BLaER1 (cell line): ENCODE data around the gene STN1.

Source experiments
- H3K27ac ChIP-seq: shearing (Covaris generic); formaldehyde crosslinking; 2 replicates; pipeline ENCODE4 v1.8.1; 2022
- H3K27me3 ChIP-seq: shearing (Covaris generic); formaldehyde crosslinking; 2 replicates; pipeline ENCODE4 v1.8.1; 2022
- H3K36me3 ChIP-seq: shearing (Covaris generic); formaldehyde crosslinking; 2 replicates; pipeline ENCODE4 v1.8.1; 2022
- H3K4me1 ChIP-seq: shearing (Covaris generic); formaldehyde crosslinking; 2 replicates; pipeline ENCODE4 v1.8.1; 2022
- H3K4me2 ChIP-seq: shearing (Covaris generic); formaldehyde crosslinking; 2 replicates; pipeline ENCODE4 v1.8.1; 2022
- H3K4me3 ChIP-seq: shearing (Covaris generic); formaldehyde crosslinking; 2 replicates; pipeline ENCODE4 v1.8.1; 2022
- H3K9ac ChIP-seq: shearing (Covaris generic); formaldehyde crosslinking; 2 replicates; pipeline ENCODE4 v1.8.1; 2022
- H3K9me3 ChIP-seq: shearing (Covaris generic); formaldehyde crosslinking; 2 replicates; pipeline ENCODE4 v1.8.1; 2022
- H4K20me1 ChIP-seq: shearing (Covaris generic); formaldehyde crosslinking; 2 replicates; pipeline ENCODE4 v1.8.1; 2022
- Cebpa-rat ChIP-seq: shearing (Covaris generic); IDR thresholded peaks from 2 replicates; pipeline ENCODE4 v1.8.1; 2022

The STN1 gene

GRCh38 chr10:103841519-103841918, 76.5 kb downstream of the STN1 start:
- Histone ChIP-seq H3K4me1 (peaks cover 98% of the 10 kb centered on the region), H3K4me2 (peak overlapping the region; percentile 99), H3K27me3 (no peaks in the 10 kb centered on the region), H3K27ac (peak overlapping the region; percentile 69), H4K20me1 (peaks cover 72% of the 10 kb centered on the region), H3K9ac (no peak overlapping the region), H3K36me3 (peaks cover 7% of the 10 kb centered on the region; the same call in 1 of the 2 replicates), H3K4me3 (no peak overlapping the region), H3K9me3 (no peaks in the 10 kb centered on the region)
- no peak for TF ChIP-seq Cebpa-rat

- H3K27ac ChIP-seq, result peak overlapping the region; percentile 69
- H3K9me3 ChIP-seq, result no peaks in the 10 kb centered on the region
- H3K27me3 ChIP-seq, result no peaks in the 10 kb centered on the region
- peaks cover 64% of the 10 kb centered on the region for H4K20me1 ChIP-seq
- H3K4me2 ChIP-seq, result peak overlapping the region; percentile 99
- H3K9ac ChIP-seq, result peak overlapping the region; percentile 61; the same call in 1 of the 2 replicates
- H3K4me1 ChIP-seq, result peaks cover 98% of the 10 kb centered on the region
- TF ChIP-seq Cebpa-rat, result no peak
- peak overlapping the region; percentile 17; the same call in 1 of the 2 replicates for H3K4me3 ChIP-seq
- peaks cover 7% of the 10 kb centered on the region; the same call in 1 of the 2 replicates for H3K36me3 ChIP-seq
Measured at GRCh38 chr10:103840740-103841070, 77.3 kb downstream of the STN1 start.

GRCh38 chr10:103839872-103840739, 77.9 kb downstream of the STN1 start:
- Histone ChIP-seq H3K27ac (peak overlapping the region; percentile 69), H3K4me1 (peaks cover 98% of the 10 kb centered on the region), H3K4me2 (peak overlapping the region; percentile 99), H3K9me3 (no peaks in the 10 kb centered on the region), H3K36me3 (peaks cover 7% of the 10 kb centered on the region; the same call in 1 of the 2 replicates), H3K27me3 (no peaks in the 10 kb centered on the region), H4K20me1 (peaks cover 59% of the 10 kb centered on the region), H3K9ac (peak overlapping the region; percentile 61), H3K4me3 (peak overlapping the region; percentile 17; the same call in 1 of the 2 replicates)
- no peak for TF ChIP-seq Cebpa-rat

GRCh38 chr10:103839519-103839871, 78.5 kb downstream of the STN1 start:
- H3K27ac ChIP-seq, result peak overlapping the region; percentile 85
- peak overlapping the region; percentile 99 for H3K4me2 ChIP-seq
- H3K27me3 ChIP-seq, result no peaks in the 10 kb centered on the region
- H3K9ac ChIP-seq, result peak overlapping the region; percentile 61
- H3K36me3 ChIP-seq, result peaks cover 7% of the 10 kb centered on the region; the same call in 1 of the 2 replicates
- H4K20me1 ChIP-seq, result peaks cover 53% of the 10 kb centered on the region
- no peak for TF ChIP-seq Cebpa-rat
- no peaks in the 10 kb centered on the region for H3K9me3 ChIP-seq
- peaks cover 98% of the 10 kb centered on the region for H3K4me1 ChIP-seq
- H3K4me3 ChIP-seq, result no peak overlapping the region

GRCh38 chr10:103838862-103839518, 79.0 kb downstream of the STN1 start:
- no peaks in the 10 kb centered on the region for H3K27me3 ChIP-seq
- no peak overlapping the region for H3K4me3 ChIP-seq
- H3K9ac ChIP-seq, result peak overlapping the region; percentile 20
- H3K9me3 ChIP-seq, result no peaks in the 10 kb centered on the region
- no peak for TF ChIP-seq Cebpa-rat
- H3K36me3 ChIP-seq, result peaks cover 7% of the 10 kb centered on the region; the same call in 1 of the 2 replicates
- peaks cover 48% of the 10 kb centered on the region for H4K20me1 ChIP-seq
- H3K4me2 ChIP-seq, result peak overlapping the region; percentile 99
- H3K27ac ChIP-seq, result peak overlapping the region; percentile 85
- H3K4me1 ChIP-seq, result peaks cover 98% of the 10 kb centered on the region

- TF ChIP-seq Cebpa-rat, result no peak
- peaks cover 98% of the 10 kb centered on the region for H3K4me1 ChIP-seq
- peak overlapping the region; percentile 85 for H3K27ac ChIP-seq
- peaks cover 38% of the 10 kb centered on the region for H4K20me1 ChIP-seq
- peak overlapping the region; percentile 36; the same call in 1 of the 2 replicates for H3K9ac ChIP-seq
- H3K27me3 ChIP-seq, result no peaks in the 10 kb centered on the region
- peak overlapping the region; percentile 99 for H3K4me2 ChIP-seq
- H3K4me3 ChIP-seq, result peak overlapping the region; percentile 44
- peaks cover 1% of the 10 kb centered on the region; the same call in 1 of the 2 replicates for H3K9me3 ChIP-seq
- peaks cover 7% of the 10 kb centered on the region; the same call in 1 of the 2 replicates for H3K36me3 ChIP-seq
Measured at GRCh38 chr10:103838070-103838395, 80.0 kb downstream of the STN1 start.

- Histone ChIP-seq H3K9ac (peak overlapping the region; percentile 51), H3K4me2 (peak overlapping the region; percentile 99), H3K36me3 (peaks cover 7% of the 10 kb centered on the region; the same call in 1 of the 2 replicates), H3K9me3 (peaks cover 6% of the 10 kb centered on the region), H3K27me3 (no peaks in the 10 kb centered on the region), H3K4me1 (peaks cover 96% of the 10 kb centered on the region), H4K20me1 (peaks cover 36% of the 10 kb centered on the region), H3K27ac (peak overlapping the region; percentile 85), H3K4me3 (peak overlapping the region; percentile 44)
- TF ChIP-seq Cebpa-rat, result no peak
Measured at GRCh38 chr10:103837370-103838069, 80.5 kb downstream of the STN1 start.

- Histone ChIP-seq H3K4me1 (peaks cover 95% of the 10 kb centered on the region), H4K20me1 (peaks cover 36% of the 10 kb centered on the region), H3K27ac (peak overlapping the region; percentile 85), H3K4me2 (peak overlapping the region; percentile 99), H3K36me3 (peaks cover 7% of the 10 kb centered on the region; the same call in 1 of the 2 replicates), H3K9me3 (peaks cover 10% of the 10 kb centered on the region), H3K27me3 (no peaks in the 10 kb centered on the region), H3K9ac (peak overlapping the region; percentile 51), H3K4me3 (0 out of 2 replicates have a peak overlapping the region, but pooled peaks have one; percentile 44)
- no peak for TF ChIP-seq Cebpa-rat
Measured at GRCh38 chr10:103836861-103837260, 81.1 kb downstream of the STN1 start.

- peak overlapping the region; percentile 99 for H3K4me2 ChIP-seq
- H3K36me3 ChIP-seq, result peaks cover 3% of the 10 kb centered on the region; the same call in 1 of the 2 replicates
- no peaks in the 10 kb centered on the region for H3K27me3 ChIP-seq
- no peak for TF ChIP-seq Cebpa-rat
- peak overlapping the region; percentile 55; the same call in 1 of the 2 replicates for H3K9ac ChIP-seq
- H3K4me1 ChIP-seq, result peaks cover 95% of the 10 kb centered on the region
- H4K20me1 ChIP-seq, result peaks cover 33% of the 10 kb centered on the region
- H3K9me3 ChIP-seq, result peaks cover 10% of the 10 kb centered on the region
- peak overlapping the region; percentile 85 for H3K27ac ChIP-seq
- H3K4me3 ChIP-seq, result no peak overlapping the region
Measured at GRCh38 chr10:103836273-103836672, 81.7 kb downstream of the STN1 start.
